ENCODE data around the gene OR6X1. TPM values are rescaled to one million over a fixed set of nuclear protein-coding genes. Genes with fewer than 3 reads are reported as not detected.

The OR6X1 gene
- total RNA-seq, 4 donors from 2014 or later, result not detected

GRCh38 chr11:123798079-123798478 is 43.8 kb upstream of the OR6X1 start:
- no peak for DNase-seq (ENCODE audit: low spot score in 2 of 2)

GRCh38 chr11:123797541-123797940 is 43.2 kb upstream of the OR6X1 start:
- WGBS, 2 donors, result 66 to 81% methylated on average over 10 of the region's 10 CpGs
- TF ChIP-seq CTCF (IDR thresholded peaks at IDR 0.05) (no peak), POLR2A (IDR thresholded peaks at IDR 0.05) (no peak)
- intact Hi-C loops (cut with DNase I; ENCODE audit: low total_unique reads), result no loop called here
- no peak for DNase-seq (ENCODE audit: low spot score in 2 of 2)
- no peak overlapping the region for H3K4me3 ChIP-seq (ENCODE audit: low read depth, poor library complexity, severe bottlenecking)

More at GRCh38 chr11:123798079-123798478, 43.8 kb upstream of the OR6X1 start:
- TF ChIP-seq CTCF (IDR thresholded peaks at IDR 0.05) (no peak), POLR2A (IDR thresholded peaks at IDR 0.05) (no peak)
- 68 to 77% methylated on average over 4 of the region's 4 CpGs for WGBS, 2 donors
- no peak overlapping the region for H3K4me3 ChIP-seq (ENCODE audit: low read depth, poor library complexity, severe bottlenecking)
- intact Hi-C loops (cut with DNase I; ENCODE audit: low total_unique reads), result no loop called here

GRCh38 chr11:123797114-123797513 is 42.8 kb upstream of the OR6X1 start:
- DNase-seq (ENCODE audit: low spot score in 2 of 2), result no peak
- TF ChIP-seq CTCF (IDR thresholded peaks at IDR 0.05) (no peak), POLR2A (IDR thresholded peaks at IDR 0.05) (no peak)
- intact Hi-C loops (cut with DNase I; ENCODE audit: low total_unique reads), result no loop called here
- no peak overlapping the region for H3K4me3 ChIP-seq (ENCODE audit: low read depth, poor library complexity, severe bottlenecking)
- WGBS, 2 donors, result 51 to 54% methylated on average over 4 of the region's 4 CpGs

GRCh38 chr11:123796226-123796625 is 41.9 kb upstream of the OR6X1 start:
- intact Hi-C loops (cut with DNase I; ENCODE audit: low total_unique reads), result no loop called here
- TF ChIP-seq POLR2A (IDR thresholded peaks at IDR 0.05), result no peak
- TF ChIP-seq CTCF (IDR thresholded peaks at IDR 0.05), result no peak
- H3K4me3 ChIP-seq (ENCODE audit: low read depth, poor library complexity, severe bottlenecking), result no peak overlapping the region
- no peak for DNase-seq (ENCODE audit: low spot score in 2 of 2)
- WGBS, 2 donors, result 93 to 97% methylated on average over 1 of the region's 1 CpG

GRCh38 chr11:123783536-123783935 is 29.2 kb upstream of the OR6X1 start:
- WGBS, 2 donors, result 68 to 76% methylated on average over 1 of the region's 1 CpG
- no peak for DNase-seq (ENCODE audit: low spot score in 2 of 2)
- TF ChIP-seq CTCF (IDR thresholded peaks at IDR 0.05) (no peak), POLR2A (IDR thresholded peaks at IDR 0.05) (no peak)
- intact Hi-C loops (cut with DNase I; ENCODE audit: low total_unique reads), result no loop called here
- no peak overlapping the region for H3K4me3 ChIP-seq (ENCODE audit: low read depth, poor library complexity, severe bottlenecking)

- 88 to 92% methylated on average over 1 of the region's 1 CpG for WGBS, 2 donors
- intact Hi-C loops (cut with DNase I; ENCODE audit: low total_unique reads), result no loop called here
- DNase-seq (ENCODE audit: low spot score in 2 of 2), result no peak
- no peak for TF ChIP-seq POLR2A (IDR thresholded peaks at IDR 0.05)
- no peak overlapping the region for H3K4me3 ChIP-seq (ENCODE audit: low read depth, poor library complexity, severe bottlenecking)
Observed at GRCh38 chr11:123778511-123778910, 24.2 kb upstream of the OR6X1 start.
